GM19324 (cell line): ENCODE results near the gene MPP3.

Experiments used
- ATAC-seq: cut with Tn5 transposase; IDR thresholded peaks from one replicate; pipeline ENCODE4 v1.9.1; 2021; ENCODE audit warnings: mild to moderate bottlenecking, moderate library complexity; ENCODE audit not compliant: unreplicated experiment, low FRiP score

MPP3 gene

DNA sequence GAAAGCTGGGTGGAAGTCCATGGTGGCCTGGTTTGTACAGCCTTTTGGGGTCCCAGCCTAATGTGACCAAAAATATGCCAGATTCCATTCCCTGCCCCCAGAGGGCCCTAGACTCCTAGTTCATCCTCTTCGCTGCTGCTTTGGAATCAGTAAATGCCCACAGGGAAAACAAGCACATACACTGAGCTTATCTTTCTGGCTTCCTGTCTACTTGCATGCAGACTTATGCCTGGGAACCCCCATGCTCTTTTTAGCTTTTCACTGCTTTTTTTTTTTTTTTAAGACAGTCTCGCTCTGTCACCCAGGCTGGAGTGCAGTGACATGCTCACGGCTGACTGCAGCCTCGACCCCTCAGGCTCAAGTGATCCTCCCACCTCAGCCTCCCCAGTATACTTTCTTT, 7.9 kb upstream of the MPP3 start:
- ATAC-seq, result no peak

GRCh38 chr17:43839670-43840108, 6.7 kb upstream of the MPP3 start:
- no peak for ATAC-seq

- no peak for ATAC-seq
These were observed 1.2 kb upstream of the MPP3 start for GRCh38 chr17:43834106-43834505.

DNA sequence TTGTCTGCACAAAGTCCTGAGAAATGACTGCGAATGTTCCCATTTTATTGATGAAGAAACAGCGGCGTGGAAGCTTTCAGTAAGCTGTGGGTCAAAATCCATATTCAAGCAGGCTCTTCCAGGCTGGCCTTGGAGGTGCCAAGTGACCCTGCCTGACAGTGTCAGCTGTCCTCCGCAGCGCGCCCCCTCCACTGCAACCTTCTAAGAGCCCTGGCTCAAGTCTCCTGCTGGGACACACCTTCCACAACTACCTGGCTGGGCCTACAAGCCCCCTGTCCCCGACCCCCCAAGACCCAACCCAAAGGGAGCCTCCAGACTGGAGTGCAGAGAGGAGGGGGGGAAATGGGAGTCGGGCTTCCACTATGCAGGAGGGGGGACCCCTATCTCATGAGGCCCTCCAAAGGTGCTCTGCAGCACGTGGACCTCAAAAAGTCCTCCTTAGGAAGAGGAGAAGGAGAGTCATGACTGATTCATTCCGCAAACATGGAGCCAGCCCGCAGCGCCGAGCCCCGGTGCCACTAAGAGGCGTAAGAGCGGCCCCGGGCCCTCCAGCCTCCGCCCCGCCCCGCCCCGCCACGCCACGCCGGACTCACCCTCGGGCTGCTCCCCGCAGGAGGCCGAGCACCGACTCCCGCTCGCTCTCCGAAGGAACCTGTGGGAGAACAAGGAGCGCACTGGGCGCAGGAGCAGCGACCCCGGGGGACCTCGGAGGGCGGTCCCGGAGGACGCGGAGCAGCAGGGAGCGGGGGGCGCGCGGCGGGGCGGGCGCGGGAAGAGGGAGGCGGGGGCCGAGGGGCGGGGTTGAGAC, 574 bp downstream of the MPP3 start:
- ATAC-seq, result no peak

DNA sequence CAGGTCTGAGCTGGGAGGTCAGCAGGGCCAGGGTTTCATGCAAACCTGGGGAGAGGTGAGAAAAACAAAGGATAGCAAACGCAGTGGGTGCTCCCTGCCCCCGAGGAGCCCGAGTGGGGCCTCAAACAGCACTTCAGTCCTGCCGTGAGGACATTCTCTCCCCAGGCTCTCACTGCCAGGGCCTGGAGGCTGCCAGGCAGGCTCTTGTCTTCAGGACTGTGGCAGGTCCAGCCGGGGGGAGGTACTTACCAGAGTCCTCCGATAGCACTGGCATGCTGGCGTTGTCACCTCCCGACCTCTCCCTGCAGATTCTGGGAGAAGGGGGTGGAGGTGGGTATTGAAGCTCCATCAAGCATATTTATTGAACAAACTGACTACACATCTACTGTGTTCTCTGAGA, 1.3 kb downstream of the MPP3 start:
- ATAC-seq, result no peak

- no peak for ATAC-seq
These were observed 2.3 kb downstream of the MPP3 start for GRCh38 chr17:43830510-43831140.

- ATAC-seq, result no peak
These were observed 3.2 kb downstream of the MPP3 start for GRCh38 chr17:43829738-43830137.

- no peak for ATAC-seq
These were observed 5.3 kb downstream of the MPP3 start for GRCh38 chr17:43827596-43827995.

DNA sequence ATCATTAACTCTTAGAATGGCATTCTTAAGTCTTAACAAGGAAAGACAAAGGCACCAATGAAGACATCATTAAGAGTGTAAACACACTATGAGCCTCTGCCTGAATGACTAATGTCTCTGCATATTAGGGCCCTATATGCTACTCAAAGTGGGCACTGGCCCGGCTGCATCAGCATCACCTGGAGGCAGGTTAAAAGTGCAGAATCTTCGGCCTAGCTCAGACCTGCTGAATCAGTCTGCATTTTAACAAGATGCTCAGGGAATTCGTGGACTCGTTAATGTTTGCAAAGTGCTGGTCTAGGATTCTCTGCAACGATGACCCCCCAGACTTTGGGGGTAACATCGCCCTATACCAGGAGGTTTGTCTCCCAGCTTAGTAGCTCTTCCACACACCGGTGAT, 6.7 kb downstream of the MPP3 start:
- ATAC-seq, result no peak

- ATAC-seq, result no peak
These were observed 7.4 kb downstream of the MPP3 start for GRCh38 chr17:43825567-43825966.

- no peak for ATAC-seq
These were observed 9.4 kb downstream of the MPP3 start for GRCh38 chr17:43823350-43824084.

DNA sequence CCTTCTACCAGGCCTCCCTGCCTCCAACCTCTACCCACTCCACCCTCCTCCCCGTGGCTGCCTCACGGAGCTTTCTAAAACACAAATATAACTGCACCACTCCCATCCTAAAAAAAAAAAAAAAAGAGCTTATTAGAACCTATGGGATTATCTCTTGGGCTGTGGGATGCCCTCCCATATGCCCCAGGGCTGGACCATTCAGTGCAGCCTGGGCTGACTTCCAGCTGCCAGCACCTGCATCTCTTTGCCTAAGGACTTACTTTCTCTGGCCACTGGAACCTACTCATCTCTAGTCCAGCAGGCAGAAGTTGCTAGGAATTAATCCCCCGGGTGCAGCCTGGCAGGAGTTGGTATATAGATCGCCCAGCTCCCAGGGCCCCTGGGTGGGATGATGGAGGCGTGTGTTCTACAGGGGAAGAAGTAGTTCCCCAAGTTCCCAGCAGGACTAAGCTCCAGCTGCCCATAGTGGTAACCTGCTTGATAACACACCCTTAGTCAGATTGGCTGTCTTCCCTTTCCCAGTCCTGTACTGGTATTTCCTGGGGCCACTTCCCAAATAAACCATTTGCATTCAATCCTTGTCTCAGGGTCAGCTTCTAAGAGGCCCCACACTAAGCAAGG, 10.3 kb downstream of the MPP3 start:
- no peak for ATAC-seq

- ATAC-seq, result no peak
These were observed 12.2 kb downstream of the MPP3 start for GRCh38 chr17:43820759-43821158.

DNA sequence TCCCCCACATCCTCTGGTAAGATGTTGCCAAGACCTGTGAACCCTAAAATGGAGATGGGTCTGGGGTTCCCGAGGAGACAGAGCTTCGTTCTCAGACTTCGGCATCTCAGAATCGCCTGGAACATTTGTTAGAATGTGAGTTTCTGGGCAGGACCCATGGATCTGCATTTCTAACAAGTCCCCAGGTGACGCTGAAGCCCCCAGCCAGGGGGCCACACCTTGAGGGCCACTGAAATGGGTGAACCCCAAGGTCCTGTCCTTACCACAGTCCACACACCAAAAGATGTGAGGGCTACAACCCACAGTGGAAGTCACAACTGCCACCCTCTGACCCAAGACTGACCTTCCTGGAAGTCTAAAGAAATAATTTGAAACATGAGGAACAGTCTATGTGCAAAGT, 14.0 kb downstream of the MPP3 start:
- no peak for ATAC-seq

GRCh38 chr17:43817826-43818225, 15.1 kb downstream of the MPP3 start:
- ATAC-seq, result no peak

- ATAC-seq, result no peak
These were observed 16.3 kb downstream of the MPP3 start for GRCh38 chr17:43816336-43817320.

- ATAC-seq, result no peak
These were observed 18.2 kb downstream of the MPP3 start for GRCh38 chr17:43814714-43815113.

DNA sequence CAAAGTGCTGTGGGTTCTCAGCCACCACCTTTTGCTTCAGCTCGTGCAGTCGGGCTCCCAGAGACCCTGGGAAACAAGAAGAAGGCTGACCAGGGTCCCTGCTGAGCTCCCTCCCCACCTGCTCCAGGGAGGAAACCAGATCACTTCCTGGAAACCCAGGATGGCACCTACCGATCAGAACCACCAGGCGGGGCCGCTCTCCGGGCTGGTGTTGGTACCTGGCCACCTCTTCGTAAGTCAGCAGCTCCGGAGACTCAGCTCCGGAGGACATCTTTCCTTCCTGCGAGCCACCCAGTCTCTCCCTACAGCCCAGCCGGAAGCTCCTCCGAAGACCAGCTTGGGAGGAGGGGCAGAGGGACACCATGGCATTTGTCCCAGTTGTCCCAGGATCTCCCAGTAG, 18.9 kb downstream of the MPP3 start:
- no peak for ATAC-seq

DNA sequence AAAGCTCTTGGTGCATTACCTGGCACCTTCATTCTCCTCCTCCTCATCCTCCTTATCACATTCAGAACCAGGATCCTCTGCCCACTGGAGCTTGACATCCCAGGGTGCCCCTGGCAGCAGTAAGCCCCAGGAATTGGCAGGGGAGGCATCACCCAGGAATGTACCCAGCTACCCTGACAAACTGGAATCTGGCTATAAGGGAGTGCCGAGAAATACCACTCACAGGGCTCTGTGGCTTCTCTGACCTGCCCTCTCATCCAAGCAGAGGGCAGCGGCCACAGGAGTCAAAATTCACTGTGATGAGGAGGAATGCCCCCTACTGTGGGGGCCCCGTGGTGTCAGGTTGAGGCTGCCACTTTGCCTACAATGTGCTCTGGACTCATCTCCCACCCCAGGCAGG, 19.6 kb downstream of the MPP3 start:
- no peak for ATAC-seq
